Liver (tissue), 3 donors: ENCODE measurements around the gene MYL12B.

ENCODE experiments used
- ATF3 ChIP-seq: IDR thresholded peaks from 2 replicates; pipeline ENCODE4 v1.6.1; 2016; ENCODE audit warnings: antibody characterized with exemption
- CTCF ChIP-seq: fragments of 150-350 bp; IDR thresholded peaks from 2 replicates; pipeline ENCODE4 v1.5.1; 2017; ENCODE audit warnings: improper control_type of control experiment, low read depth, low read length; ENCODE audit not compliant: missing input control
- EGR1 ChIP-seq, 2 donors: IDR thresholded peaks; 2 replicates each; pipeline ENCODE4 v1.6.1; 2016 to 2018; ENCODE audit warnings: antibody characterized with exemption in 2 of 2, low read depth in 2 of 2
- FOXA1 ChIP-seq: IDR thresholded peaks from 2 replicates; pipeline ENCODE4 v1.6.1; 2016; ENCODE audit warnings: antibody characterized with exemption
- JUND ChIP-seq, 2 donors: IDR thresholded peaks; 2 replicates each; pipeline ENCODE4 v1.6.1; 2016; ENCODE audit warnings: antibody characterized with exemption in 2 of 2
- MAX ChIP-seq: IDR thresholded peaks from 2 replicates; pipeline ENCODE4 v1.6.1; 2016; ENCODE audit warnings: antibody characterized with exemption
- NR2F2 ChIP-seq: IDR thresholded peaks from 2 replicates; pipeline ENCODE4 v1.6.1; 2016; ENCODE audit warnings: antibody characterized with exemption
- RAD21 ChIP-seq, 2 donors: IDR thresholded peaks; 2 replicates each; pipeline ENCODE4 v1.6.1; 2016; ENCODE audit warnings: antibody characterized with exemption in 2 of 2, mild to moderate bottlenecking in 2 of 2
- RXRA ChIP-seq, 2 donors: IDR thresholded peaks; 2 replicates each; pipeline ENCODE4 v1.6.1; 2017 to 2018; ENCODE audit warnings: antibody characterized with exemption in 2 of 2, mild to moderate bottlenecking in 1 of 2
- SP1 ChIP-seq: IDR thresholded peaks from 2 replicates; pipeline ENCODE4 v1.6.1; 2018; ENCODE audit warnings: antibody characterized with exemption, mild to moderate bottlenecking
- TAF1 ChIP-seq: conservative IDR thresholded peaks from 2 replicates; pipeline ENCODE4 v1.6.1; 2016; ENCODE audit warnings: antibody characterized with exemption, mild to moderate bottlenecking
- YY1 ChIP-seq: IDR thresholded peaks from 2 replicates; pipeline ENCODE4 v1.6.1; 2016; ENCODE audit warnings: antibody characterized with exemption, mild to moderate bottlenecking
- ZBTB33 ChIP-seq: IDR thresholded peaks from 2 replicates; pipeline ENCODE4 v1.6.1; 2016; ENCODE audit warnings: antibody characterized with exemption
- donor health status: healthy.
- donor health status: healthy.

- TF ChIP-seq SP1 (no peak), CTCF (no peak), RXRA (IDR thresholded peaks at IDR 0.05) (no peak), RAD21 (IDR thresholded peaks at IDR 0.05) (no peak), ATF3 (no peak), EGR1 (IDR thresholded peaks at IDR 0.05; ENCODE audit: low read depth in 2 of 2) (no peak), MAX (no peak), FOXA1 (no peak), ZBTB33 (no peak), TAF1 (no peak), NR2F2 (no peak), JUND (IDR thresholded peaks at IDR 0.05) (no peak), YY1 (no peak)
Observed at GRCh38 chr18:3279201-3280185, 17.6 kb downstream of the MYL12B start.
